Heart left ventricle (tissue), 13 donors: ENCODE data around the gene FASN.
"Not testable (repeated sequence)": the region's sequence is repeated elsewhere in the genome, so short reads cannot be mapped to it uniquely, and the experiment has no call there.

Source experiments
- POLR2A ChIP-seq, 2 donors: fragments of 450-650 bp; IDR thresholded peaks; one replicate each; pipeline ENCODE4 v1.6.1; 2017; ENCODE audit warnings: antibody characterized with exemption in 2 of 2, mild to moderate bottlenecking in 2 of 2, moderate library complexity in 2 of 2
- TF ChIP-seq, protein P1 (sequence below), 12 donors: fragments of 200-600 bp; sonication (generic) in 4 of 12; IDR thresholded peaks; one replicate each; pipeline versions ENCODE4 v1.5.0 to v1.8.0; 2018 to 2022; ENCODE audit warnings: antibody characterized with exemption in 12 of 12, mild to moderate bottlenecking in 5 of 12
- donor health status: ischemic (EF 13 %, LVEDD 7.1; RV severe dilation, severe dysfunction).
- donor health status: DM: no; HTN: yes; CAD: no.
- donor health status: DM: no; HTN: no; CAD: no.
- donor health status: ischemic (EF 25% LVEDD 6.9; RV normal size, moderate dysfunction).
- donor health status: ischemic (EF 25% LVEDD 5.7; RV mildly dilated, moderate dysfunction).
- donor health status: ischemic (EF 35%, LVEDD 5.7; RV mildly dilated, moderate dysfunction).
- donor health status: nonischemic (EF 11% LVEDD 7.7; RV severe dilation, severe dysfunction).
- donor health status: DM: yes; HTN: yes; CAD: no.
- donor health status: PGD.
- donor health status: ischemic (EF 29% LVEDD 5.4; RV normal size, mild dysfunction).
- donor health status: nonischemic (EF 23%, LVEDD 6.1; RV moderate dilation, normal function).

DNA sequence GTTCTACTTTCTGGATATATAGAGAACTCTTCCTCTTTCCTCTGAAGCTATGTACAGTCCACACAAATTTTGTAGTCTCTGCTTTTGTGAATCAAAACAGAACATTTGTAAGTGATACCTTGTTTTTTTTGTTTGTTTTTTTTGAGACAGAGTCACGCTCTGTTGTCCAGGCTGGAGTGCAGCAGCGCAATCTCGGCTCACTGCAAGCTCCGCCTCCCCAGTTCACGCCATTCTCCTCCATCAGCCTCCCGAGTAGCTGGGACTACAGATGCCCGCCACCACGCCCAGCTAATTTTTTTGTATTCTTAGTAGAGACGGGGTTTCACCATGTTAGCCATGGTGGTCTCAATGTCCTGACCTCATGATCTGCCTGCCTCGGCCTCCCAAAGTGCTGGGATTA, 41.9 kb upstream of the FASN start:
- TF ChIP-seq, protein P1, sequence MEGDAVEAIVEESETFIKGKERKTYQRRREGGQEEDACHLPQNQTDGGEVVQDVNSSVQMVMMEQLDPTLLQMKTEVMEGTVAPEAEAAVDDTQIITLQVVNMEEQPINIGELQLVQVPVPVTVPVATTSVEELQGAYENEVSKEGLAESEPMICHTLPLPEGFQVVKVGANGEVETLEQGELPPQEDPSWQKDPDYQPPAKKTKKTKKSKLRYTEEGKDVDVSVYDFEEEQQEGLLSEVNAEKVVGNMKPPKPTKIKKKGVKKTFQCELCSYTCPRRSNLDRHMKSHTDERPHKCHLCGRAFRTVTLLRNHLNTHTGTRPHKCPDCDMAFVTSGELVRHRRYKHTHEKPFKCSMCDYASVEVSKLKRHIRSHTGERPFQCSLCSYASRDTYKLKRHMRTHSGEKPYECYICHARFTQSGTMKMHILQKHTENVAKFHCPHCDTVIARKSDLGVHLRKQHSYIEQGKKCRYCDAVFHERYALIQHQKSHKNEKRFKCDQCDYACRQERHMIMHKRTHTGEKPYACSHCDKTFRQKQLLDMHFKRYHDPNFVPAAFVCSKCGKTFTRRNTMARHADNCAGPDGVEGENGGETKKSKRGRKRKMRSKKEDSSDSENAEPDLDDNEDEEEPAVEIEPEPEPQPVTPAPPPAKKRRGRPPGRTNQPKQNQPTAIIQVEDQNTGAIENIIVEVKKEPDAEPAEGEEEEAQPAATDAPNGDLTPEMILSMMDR (IDR thresholded peaks at IDR 0.05), result not testable (repeated sequence)
- TF ChIP-seq POLR2A (IDR thresholded peaks at IDR 0.05), result not testable (repeated sequence)
